NCI-H526 treated with DMSO at 0.1 percent for 48 hours (cell line): ENCODE data around the gene ACSS2.
"Not testable (repeated sequence)": the region's sequence is repeated elsewhere in the genome, so short reads cannot be mapped to it uniquely, and the experiment has no call there.

Experiments
- DNase-seq: peaks from one replicate; lab custom pipeline; 2025; lab: John Stamatoyannopoulos, UW

The ACSS2 gene

DNA sequence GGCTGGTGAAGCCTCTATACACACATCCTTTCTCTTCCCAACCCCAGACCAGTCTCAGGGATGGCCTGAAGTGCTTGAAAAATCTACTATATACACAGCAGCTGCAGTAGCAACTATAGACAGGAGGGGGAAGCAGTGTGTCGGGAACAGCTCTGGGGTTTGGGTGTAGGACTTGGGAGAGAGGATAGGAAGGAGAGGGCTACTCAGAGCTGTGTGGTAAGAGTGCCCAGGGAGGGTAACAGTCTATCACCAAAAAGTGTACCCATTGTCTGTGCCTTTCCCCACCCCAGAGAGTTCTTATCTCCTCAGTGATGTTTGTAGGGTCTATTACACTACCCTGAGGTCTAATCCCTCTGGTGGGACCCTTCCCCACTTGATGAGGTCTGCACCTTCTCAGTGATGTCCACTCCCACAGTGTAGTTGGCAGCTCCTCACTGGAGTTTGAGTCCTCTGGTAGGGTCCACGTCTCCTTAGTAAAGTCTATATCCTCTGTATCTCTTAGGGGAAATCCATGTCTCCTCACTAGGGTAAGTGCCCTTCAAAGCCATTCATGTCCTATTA is 2.2 kb upstream of the ACSS2 start:
- DNase-seq: peak; percentile 91

DNA sequence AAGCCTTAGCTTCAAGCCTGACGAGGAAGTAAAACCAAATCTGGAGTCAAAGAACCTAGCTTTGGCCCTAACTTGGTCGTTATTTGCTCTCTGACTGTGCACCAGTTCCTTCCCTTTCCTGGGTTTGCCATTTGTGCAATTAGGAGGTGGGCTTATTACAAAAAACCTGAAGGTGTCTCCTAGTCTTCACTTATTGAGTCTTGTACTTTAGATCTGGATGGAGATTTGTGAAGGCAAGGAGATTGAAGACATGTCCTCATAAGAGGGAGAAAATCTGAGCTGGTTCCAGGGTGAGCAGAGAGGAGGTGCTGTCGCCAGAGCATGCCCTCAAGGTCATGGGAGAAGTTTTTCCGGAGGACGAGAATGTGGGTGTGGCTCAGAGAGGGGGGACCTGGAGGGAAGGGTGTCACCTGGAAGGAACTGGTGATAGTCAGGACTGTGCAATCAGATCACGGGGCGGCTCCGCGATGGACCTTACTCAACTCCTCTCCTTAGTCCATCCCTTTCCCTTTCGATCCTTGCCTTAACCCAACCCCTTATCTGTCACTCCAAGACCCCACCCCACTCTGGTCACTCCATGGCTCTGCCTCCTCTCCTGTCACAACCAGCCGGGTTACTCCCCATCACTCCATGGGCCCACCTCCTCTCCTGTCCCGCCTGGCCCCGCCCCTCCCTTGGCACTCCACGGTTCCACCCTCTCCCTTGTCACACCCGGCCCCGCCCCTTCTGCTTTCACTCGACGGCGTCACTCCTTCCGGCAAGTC is 588 bp upstream of the ACSS2 start:
- DNase-seq: no peak

DNA sequence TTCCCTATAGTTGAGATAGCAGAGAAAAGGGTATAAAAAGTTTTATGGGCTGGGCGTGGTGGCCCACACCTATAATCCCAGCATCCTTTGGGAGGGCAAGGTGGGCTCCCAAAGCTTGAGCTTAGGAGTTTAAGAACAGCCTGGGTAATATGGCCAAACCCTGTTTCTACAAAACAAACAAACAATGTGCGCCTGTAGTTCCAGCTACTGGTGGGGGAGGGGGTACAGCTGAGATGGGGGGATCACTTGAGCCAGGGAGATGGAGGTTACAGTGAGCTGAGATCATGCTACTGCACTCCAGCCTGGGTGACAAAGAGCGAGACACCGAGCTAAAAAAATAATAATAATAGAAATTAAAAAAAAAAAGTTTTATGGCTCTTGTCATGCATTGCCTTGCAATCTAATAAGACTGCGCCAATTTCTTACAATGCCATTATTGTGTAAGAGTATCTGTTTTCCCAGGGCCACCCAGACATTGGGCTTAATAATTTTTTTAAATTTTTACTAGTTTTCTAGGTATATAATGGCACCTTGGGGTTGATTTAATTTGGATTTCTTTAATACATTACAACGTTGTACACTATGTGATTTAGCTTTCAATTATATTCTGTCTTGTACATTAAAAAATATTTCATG is 3.9 kb downstream of the ACSS2 start:
- DNase-seq: no peak

DNA sequence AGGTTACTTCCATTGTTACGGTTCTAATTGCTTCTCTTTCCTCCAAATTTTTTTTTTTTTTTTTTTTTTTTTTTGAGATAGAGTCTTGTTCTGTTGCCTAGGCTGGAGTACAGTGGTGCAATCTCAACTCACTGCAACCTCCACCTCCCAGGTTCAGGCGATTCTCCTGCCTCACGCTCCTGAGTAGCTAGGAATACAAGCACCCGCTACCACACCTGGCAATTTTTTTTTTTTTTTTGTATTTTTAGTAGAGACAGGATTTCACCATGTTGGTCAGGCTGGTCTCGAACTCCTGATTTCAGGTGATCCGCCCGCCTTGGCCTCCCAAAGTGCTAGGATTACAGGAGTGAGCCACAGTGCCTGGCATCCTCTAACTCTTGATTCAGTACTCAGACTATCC is 4.6 kb downstream of the ACSS2 start:
- DNase-seq: not testable (repeated sequence)

DNA sequence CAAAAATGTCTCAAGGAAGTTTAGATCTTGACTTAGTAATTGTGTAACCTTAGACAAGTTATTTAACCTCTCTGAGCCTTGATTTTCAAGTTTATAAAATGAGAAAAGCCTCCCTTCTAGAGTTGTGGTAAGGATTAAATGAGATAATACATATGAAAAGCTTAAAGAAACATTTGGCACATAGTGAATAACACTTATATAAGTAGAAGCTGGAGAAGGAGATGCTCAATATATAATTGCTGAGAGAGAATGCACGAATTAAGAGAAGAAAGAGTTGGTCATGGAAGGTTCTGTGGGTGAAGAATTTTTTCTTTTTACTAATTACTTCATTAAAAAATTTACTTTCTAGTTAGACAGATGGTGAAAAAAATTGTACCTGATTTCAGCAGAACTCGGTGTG is 5.3 kb downstream of the ACSS2 start:
- no peak for DNase-seq

DNA sequence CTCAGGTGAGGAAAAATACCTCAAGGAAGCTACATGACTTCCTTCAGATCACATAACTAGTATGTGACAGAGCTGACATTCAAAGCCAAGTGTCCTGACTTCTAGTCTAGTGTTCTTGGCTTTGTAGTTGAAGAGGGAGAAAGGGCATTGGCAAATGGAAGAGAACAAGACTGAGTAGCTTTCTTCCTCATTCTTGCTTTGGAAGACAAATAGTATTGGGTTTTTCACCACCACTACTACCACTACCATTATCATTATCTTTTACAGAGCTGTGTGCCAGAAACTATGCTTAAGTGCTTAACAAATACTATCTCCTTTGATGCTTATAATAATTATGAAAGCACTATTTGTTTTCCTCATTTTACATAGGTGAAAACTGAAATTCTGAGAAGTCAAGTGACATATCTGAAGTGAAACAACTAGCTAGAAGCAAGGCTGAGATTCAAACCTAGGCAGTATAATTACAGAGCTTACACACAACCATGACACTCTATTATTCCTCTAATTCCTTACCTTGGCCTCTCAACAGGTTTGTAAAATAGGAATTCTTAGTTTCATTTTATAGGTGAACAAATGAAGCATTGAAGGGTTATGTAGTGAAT is 6.8 kb downstream of the ACSS2 start:
- DNase-seq: no peak

DNA sequence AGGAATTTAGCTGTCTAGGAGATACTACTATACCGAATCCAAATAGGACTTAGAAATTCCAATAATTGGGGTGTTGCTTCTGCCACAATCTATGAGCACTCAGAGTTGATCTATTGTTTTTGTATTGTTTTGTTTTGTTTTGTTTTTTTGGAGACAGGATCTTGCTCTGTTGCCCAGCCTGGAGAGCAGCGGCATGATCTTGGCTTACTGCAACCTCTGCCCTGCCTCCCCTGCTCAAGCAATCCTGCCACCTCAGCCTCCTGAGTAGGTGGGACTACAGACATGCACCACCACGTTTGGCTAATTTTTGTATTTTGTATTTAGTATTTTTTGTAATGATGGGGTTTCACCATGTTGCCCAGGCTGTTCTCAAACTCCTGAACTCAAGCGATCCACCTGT is 7.4 kb downstream of the ACSS2 start:
- no peak for DNase-seq

DNA sequence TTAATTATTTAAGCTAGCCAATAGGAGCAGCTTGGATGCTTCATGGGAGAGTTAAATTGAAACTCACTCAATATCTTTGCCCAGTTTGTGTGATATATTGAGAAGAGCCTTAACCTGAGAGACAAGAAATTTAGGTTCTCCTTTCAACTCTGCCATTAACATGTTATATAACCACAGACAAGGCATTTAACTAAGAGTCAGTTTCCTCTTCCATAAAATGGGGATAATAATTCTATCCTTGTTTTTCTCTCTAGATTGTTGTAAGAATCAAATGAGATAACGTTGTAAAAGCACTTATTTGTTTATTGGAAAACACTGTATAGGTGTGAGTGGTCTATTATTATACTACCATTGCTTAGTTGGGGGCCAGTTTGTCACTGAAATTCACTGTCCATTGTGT is 7.8 kb downstream of the ACSS2 start:
- DNase-seq: no peak

DNA sequence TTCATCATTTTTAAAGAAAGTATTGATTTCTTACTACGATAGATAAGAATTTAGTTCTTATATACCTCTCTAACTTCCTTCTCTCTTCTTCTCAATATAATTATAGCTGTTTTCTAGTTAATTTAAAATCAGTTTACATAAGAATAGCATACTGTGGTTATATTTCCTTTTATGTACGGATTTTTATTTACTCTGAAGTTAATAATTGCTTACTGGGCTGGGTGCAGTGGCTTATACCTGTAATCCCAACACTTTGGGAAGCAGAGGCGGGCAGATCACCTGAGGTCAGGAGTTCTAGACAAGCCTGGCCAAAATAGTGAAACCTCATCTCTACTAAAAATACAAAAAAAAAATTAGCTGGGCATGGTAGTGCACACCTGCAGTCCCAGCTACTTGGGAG is 9.7 kb downstream of the ACSS2 start:
- DNase-seq: no peak

DNA sequence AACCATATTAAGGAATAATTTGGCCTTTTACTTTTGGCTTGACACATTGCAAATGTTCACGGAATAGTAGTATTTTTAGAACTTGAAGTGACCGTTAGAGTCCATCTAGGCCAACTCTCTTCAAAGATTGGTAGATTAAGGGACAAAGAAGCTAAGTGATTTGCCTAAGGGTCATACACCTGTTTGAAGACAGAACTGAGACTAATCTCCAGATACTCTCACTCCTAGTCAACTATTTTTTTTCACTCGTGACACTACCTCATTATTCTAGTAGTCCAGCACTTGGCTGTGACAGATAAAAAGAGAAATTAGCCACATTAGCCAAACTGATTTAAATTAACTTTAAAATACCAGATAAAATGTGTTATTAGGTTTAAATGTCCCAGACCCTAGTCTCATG is 10.6 kb downstream of the ACSS2 start:
- DNase-seq: no peak

DNA sequence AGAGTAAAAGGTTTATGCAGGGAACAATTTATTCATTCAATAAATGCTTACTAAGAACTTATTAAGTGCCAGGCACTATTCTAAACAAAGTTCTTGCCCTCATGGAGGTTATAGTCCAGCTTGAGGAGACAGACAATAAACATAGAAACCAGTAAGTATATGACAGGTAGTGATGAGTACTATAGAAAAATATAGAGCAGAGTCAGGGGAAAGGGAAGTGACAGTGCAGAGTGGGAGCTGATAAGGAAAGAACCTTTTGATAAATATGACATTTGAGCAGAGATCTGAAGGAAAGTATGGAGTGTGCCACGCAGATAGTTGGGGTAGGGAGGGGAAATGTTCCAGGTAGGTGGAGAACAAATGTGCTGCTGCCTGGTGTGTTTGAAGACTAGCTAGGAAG is 12.1 kb downstream of the ACSS2 start:
- no peak for DNase-seq

DNA sequence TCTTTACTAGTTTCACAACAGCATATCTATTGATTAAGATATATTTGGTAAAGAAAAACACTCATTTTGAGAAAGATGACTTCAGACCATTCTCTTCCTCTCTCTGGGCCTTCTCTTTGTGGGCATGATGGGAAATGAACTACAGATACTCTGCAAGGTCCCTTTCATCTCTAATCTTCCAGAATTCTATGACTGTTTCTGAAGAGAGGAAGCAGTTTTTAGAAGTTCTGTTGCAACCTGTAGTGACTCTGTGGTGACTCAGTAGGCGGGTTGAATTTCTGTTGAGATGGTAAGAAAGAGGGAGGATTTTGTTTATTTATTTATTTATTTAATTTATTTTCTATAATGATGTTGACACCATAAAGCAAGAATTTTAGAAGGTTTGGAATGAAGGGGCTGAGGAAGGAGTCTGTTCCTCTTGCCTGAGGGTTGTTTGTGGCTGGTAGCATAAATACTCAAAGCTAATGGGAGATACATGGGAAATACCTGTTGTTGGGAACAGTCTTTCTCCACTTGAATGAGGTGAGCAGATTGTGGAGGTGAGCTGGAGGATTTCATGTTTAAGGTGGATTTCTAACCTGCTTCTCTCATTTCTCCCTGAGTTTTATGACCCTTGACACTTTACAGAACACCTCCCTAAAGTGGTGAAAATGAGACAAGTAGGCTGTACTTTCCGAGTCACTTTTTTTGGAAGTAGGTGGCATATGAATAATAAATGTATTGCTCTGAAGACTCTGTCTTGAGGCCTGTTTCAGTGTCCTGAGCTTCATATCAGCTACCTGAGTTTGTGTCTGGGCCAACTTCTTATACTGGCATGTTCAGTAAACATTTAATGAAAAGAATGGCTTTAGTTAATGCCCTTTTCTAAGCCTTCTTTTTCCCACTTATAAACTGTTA is 15.0 kb downstream of the ACSS2 start:
- DNase-seq: no peak

DNA sequence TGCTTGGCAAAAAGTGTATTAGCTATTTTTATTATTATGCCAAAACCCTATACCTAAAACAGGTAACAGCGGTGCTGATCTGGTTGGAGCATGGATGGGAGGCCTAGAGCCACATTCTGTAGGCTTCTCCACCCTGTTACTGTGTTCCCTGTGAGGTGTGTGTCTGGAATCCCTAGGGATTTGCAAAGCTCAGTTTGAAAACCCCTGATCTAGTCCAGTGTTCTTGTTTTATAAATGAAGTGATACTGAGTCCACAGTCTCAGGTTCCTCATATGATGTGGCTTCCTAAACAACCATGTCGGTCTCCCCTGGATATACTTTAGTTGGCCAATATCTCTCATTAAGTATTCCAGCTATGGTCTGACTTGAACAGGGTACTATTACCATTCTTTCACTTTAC is 16.3 kb downstream of the ACSS2 start:
- DNase-seq: no peak

DNA sequence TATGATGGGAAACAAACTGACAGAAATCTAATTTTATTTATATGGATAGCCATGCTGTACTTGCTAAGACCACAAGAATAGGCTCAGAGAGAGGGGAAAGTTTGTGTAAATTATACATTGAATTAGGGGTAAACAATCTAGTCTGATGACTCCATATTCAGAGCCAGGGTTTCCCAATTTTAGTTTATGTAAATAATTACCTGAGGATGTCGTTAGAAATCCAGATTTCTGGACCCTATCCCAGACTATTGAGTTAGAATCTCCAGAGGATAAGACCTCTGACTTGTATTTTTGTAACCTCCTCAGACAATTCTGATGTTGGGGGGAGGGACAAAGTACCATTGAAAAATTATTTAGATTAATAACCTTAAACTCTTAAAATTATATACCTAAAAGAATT is 18.3 kb downstream of the ACSS2 start:
- no peak for DNase-seq

DNA sequence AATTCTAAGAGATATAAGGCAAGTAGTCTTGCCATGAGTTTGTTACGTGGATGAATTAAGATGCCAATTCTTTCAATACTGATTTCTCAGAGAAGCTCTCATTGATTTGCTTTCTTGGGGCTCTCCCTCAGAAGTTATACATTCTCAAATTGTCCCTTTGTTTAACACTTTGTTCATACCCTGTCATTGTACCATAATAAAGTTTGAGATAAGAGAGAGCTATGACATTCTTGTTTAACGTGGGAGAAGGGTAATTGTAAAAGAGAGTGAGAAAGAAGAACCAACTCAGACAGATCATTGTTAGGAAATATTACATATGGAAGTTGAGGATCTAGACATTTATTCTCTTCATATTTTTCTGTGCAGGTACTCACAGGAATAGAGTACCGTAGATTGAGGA is 19.1 kb downstream of the ACSS2 start:
- no peak for DNase-seq

DNA sequence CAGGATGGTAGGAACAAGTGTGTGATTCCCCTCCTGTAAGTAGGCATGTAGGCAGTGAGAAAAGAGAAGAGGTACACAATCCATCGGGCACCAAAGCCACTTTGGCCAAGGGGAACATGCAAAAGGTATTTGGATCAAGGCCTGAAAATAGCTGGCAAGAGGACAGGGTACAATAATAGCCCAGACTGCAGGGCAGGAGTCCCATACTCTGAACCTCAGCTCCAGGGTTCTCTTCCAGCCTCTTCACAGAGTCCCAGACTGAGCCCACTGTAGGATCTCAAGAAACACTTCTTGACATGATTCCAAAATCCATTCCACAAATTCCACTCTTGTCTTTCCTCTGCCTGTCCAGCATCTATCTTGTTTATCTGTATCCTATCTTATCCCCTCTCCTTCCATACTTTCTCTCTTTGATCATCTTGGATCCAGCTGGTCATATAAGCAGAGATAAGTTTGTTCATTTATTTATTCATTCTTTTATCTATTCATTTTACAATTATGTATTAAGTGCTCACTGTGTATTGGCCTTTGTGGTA is 19.7 kb downstream of the ACSS2 start:
- DNase-seq: no peak

DNA sequence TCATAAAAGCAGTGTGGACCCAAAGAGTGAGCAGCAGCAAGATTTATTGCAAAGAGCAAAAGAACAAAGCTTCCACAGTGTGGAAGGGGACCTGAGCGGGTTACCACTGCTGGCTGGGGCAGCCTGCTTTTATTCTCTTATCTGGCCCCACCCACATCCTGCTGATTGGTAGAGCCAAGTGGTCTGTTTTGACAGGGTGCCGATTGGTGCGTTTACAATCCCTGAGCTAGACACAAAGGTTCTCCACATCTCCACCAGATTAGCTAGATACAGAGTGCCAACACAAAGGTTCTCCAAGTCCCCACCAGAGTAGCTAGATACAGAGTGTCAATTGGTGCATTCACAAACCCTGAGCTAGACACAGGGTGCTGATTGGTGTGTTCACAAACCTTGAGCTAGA is 21.7 kb downstream of the ACSS2 start:
- not testable (repeated sequence) for DNase-seq

DNA sequence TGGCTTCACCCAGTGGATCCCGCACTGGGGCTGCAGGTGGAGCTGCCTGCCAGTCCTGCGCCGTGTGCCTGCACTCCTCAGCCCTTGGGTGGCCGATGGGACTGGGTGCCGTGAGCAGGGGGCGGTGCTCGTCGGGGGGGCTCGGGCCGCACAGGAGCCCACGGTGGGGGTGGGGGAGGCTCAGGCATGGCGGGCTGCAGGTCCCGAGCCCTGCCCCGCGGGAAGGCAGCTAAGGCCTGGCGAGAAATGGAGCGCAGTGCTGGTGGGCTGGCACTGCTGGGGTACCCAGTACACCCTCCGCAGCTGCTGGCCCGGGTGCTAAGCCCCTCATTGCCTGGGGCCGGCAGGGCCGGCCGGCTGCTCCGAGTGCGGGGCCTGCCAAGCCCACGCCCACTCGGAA is 22.3 kb downstream of the ACSS2 start:
- DNase-seq: not testable (repeated sequence)

DNA sequence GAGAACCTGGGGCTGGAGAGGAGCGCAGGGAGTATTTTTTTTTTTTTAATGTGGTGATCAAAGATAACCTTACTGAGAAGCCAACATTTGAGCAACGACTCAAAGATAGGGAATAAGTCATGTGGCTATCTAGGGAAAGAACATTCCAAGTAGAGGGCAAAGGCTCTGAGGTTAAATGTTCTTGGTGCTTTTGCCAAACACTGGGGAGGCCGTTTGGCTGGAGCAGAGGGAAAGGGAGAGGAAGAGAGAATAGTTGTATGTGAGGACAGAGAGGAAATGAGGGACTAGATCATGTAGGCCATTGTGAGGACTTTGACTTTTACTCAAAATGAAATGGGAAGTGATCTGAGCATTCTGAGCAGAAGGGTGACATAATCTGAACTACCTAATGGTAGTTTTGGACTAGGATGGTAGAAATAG is 27.8 kb downstream of the ACSS2 start:
- no peak for DNase-seq

DNA sequence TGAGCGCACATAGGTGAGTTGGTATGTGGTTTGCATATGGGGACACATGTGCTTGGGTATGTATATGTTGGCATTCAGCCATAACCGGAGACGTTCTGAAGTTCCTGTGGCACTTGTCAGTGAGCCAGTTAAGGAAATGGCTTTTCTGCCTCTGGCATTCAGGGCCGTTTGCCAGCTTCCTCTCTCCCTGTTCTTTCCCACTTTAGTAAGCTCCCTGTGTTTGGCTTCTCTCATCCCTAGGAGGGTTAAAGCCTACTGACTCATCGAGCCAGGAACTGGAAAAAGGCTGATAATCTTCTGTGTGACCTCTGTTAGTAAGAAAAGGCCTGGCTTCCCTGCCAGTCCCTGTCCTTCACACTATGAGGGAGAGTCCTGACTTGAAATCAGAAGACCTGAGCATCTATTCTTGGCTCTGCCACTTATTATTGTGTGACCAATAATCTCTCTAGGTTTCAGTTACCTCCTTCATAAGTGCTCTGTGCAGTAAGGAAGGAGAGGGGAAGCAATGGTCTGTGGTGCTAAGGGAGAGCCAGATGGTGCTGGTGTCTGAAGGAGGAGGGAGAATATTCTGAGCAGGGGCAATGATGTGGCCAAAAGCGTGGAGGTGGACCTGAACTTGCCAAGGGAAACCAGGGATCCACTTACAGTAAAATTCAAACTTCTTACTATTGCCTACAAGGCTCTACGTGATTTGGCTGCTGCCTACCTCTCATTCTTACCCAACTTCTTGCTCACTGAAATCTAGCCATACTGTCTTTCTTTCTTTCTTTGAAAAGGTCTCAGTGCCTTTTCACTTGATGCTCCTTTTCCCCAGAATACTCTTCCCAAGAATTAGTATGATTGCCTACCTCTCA is 31.4 kb downstream of the ACSS2 start:
- DNase-seq: no peak

DNA sequence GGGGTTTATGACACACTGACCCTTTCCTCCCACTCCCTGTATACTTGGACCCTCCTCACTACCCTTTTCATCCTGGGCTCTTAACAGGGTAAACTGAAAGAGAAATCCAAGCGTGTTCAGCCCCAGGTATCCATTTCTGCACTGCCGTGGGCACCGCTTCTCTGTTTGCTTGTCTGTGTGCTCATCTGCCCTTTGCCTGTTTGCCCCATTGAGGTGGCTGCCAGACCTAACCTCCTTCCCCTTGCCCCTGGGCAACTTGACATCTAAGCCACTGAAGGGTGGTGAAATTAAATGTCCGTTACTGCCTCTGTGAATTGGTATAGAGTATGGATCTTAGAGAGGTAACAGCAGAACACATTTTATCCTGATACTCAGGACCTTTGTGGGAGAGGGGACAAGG is 38.7 kb downstream of the ACSS2 start:
- no peak for DNase-seq
